Suprapubic skin (tissue), 4 donors: ENCODE results near the gene ASIC2. TPM values are rescaled to one million over a fixed set of nuclear protein-coding genes. Genes with fewer than 3 reads are reported as not detected.
A peak's percentile ranks its signal among the peaks of the same experiment; 100 is the strongest.

Experiments
- DNase-seq, 2 donors: peaks; one replicate each; pipeline ENCODE4 v3.0.0-alpha.2; 2019; ENCODE audit warnings: low spot score in 2 of 2
- H3K27ac ChIP-seq: fragments of 200-600 bp; sonication (generic); one replicate; pipeline ENCODE4 v1.5.1; 2019
- H3K27me3 ChIP-seq: fragments of 200-600 bp; sonication (generic); one replicate; pipeline ENCODE4 v1.5.1; 2019
- H3K36me3 ChIP-seq: fragments of 200-600 bp; sonication (generic); one replicate; pipeline ENCODE4 v1.5.1; 2019
- H3K4me1 ChIP-seq: fragments of 200-600 bp; sonication (generic); one replicate; pipeline ENCODE4 v1.5.1; 2019
- H3K4me3 ChIP-seq: fragments of 200-600 bp; sonication (generic); one replicate; pipeline ENCODE4 v1.5.1; 2019; ENCODE audit warnings: mild to moderate bottlenecking
- H3K9me3 ChIP-seq: fragments of 200-600 bp; sonication (generic); one replicate; pipeline ENCODE4 v1.5.1; 2019
- CTCF ChIP-seq, 2 donors: fragments of 200-600 bp in 1 of 2; fragments of 450-650 bp in 1 of 2; sonication (generic) in 1 of 2; IDR thresholded peaks; one replicate each; pipeline ENCODE4 v1.5.1; 2016 to 2019; ENCODE audit warnings: antibody characterized with exemption in 2 of 2, mild to moderate bottlenecking in 1 of 2, moderate library complexity in 1 of 2
- EP300 ChIP-seq: sonication (generic); formaldehyde crosslinking; IDR thresholded peaks from one replicate; pipeline ENCODE4 v1.6.1; 2017; ENCODE audit warnings: antibody characterized with exemption
- POLR2A ChIP-seq, 2 donors: fragments of 450-650 bp; IDR thresholded peaks; one replicate each; pipeline ENCODE4 v1.6.1; 2017; ENCODE audit warnings: antibody characterized with exemption in 2 of 2, mild to moderate bottlenecking in 2 of 2, moderate library complexity in 2 of 2
- POLR2AphosphoS5 ChIP-seq, 3 donors: sonication (generic); formaldehyde crosslinking; IDR thresholded peaks; one replicate each; pipeline ENCODE4 v1.6.1; 2017; ENCODE audit warnings: antibody characterized with exemption in 3 of 3
- WGBS: methylation state at CpG from one replicate; pipeline ENCODE4 v1.1.5; 2018; 5-methylcytosine and 5-hydroxymethylcytosine counted together
- total RNA-seq, 4 donors: library from RNA; depleted of rRNA; stranded (reverse); fragments of >200 nt; gene quantifications; one replicate each; pipeline ENCODE4 v1.1.0, GENCODE V29; 2016

The ASIC2 gene
- total RNA-seq, 4 donors from 2014 or later = not detected

- Histone ChIP-seq H3K4me3 (no peak overlapping the region), H3K27me3 (peaks cover 32% of the 10 kb centered on the region), H3K36me3 (no peaks in the 10 kb centered on the region), H3K27ac (no peak overlapping the region), H3K9me3 (no peaks in the 10 kb centered on the region), H3K4me1 (no peaks in the 10 kb centered on the region)
- peak in 1 of 2 donors; percentile 13 for DNase-seq
- TF ChIP-seq CTCF (IDR thresholded peaks at IDR 0.05) (no peak), EP300 (no peak), POLR2A (IDR thresholded peaks at IDR 0.05) (no peak), POLR2AphosphoS5 (IDR thresholded peaks at IDR 0.05) (no peak)
- 79% methylated on average over 3 of the region's 3 CpGs for WGBS
Observed at GRCh38 chr17:33079201-33079600, 213.9 kb downstream of the ASIC2 start.

GRCh38 chr17:33076979-33077378 lies 216.1 kb downstream of the ASIC2 start:
- 24% methylated on average over 1 of the region's 1 CpG for WGBS
- no peaks in the 10 kb centered on the region for H3K9me3 ChIP-seq
- H3K27me3 ChIP-seq = peaks cover 26% of the 10 kb centered on the region

GRCh38 chr17:33073416-33073815 lies 219.7 kb downstream of the ASIC2 start:
- WGBS = 91% methylated on average over 7 of the region's 7 CpGs
- Histone ChIP-seq H3K4me1 (no peaks in the 10 kb centered on the region), H3K27me3 (peaks cover 8% of the 10 kb centered on the region), H3K36me3 (no peaks in the 10 kb centered on the region), H3K4me3 (no peak overlapping the region), H3K27ac (no peak overlapping the region), H3K9me3 (no peaks in the 10 kb centered on the region)
- DNase-seq = no peak
- TF ChIP-seq POLR2A (IDR thresholded peaks at IDR 0.05) = no peak
- TF ChIP-seq POLR2AphosphoS5 (IDR thresholded peaks at IDR 0.05) = no peak
- TF ChIP-seq CTCF (IDR thresholded peaks at IDR 0.05) = no peak
- TF ChIP-seq EP300 = no peak

More at GRCh38 chr17:33076979-33077378, 216.1 kb downstream of the ASIC2 start:
- no peak overlapping the region for H3K27ac ChIP-seq
- TF ChIP-seq EP300 (no peak), CTCF (IDR thresholded peaks at IDR 0.05) (no peak), POLR2AphosphoS5 (IDR thresholded peaks at IDR 0.05) (no peak), POLR2A (IDR thresholded peaks at IDR 0.05) (no peak)
- H3K4me1 ChIP-seq = no peaks in the 10 kb centered on the region
- DNase-seq = no peak
- no peak overlapping the region for H3K4me3 ChIP-seq
- H3K36me3 ChIP-seq = no peaks in the 10 kb centered on the region

- H3K4me1 ChIP-seq = no peaks in the 10 kb centered on the region
- H3K27me3 ChIP-seq = peaks cover 7% of the 10 kb centered on the region
- TF ChIP-seq EP300 (no peak), POLR2A (IDR thresholded peaks at IDR 0.05) (no peak), POLR2AphosphoS5 (IDR thresholded peaks at IDR 0.05) (no peak), CTCF (IDR thresholded peaks at IDR 0.05) (no peak)
- no peak for DNase-seq
- WGBS = 81% methylated on average over 12 of the region's 12 CpGs
- H3K9me3 ChIP-seq = no peaks in the 10 kb centered on the region
- no peaks in the 10 kb centered on the region for H3K36me3 ChIP-seq
- no peak overlapping the region for H3K27ac ChIP-seq
- H3K4me3 ChIP-seq = no peak overlapping the region
Observed at GRCh38 chr17:33072421-33073161, 220.5 kb downstream of the ASIC2 start.

GRCh38 chr17:33071656-33072055 lies 221.4 kb downstream of the ASIC2 start:
- no peak for TF ChIP-seq EP300
- no peak for TF ChIP-seq POLR2A (IDR thresholded peaks at IDR 0.05)
- no peak for TF ChIP-seq POLR2AphosphoS5 (IDR thresholded peaks at IDR 0.05)
- TF ChIP-seq CTCF (IDR thresholded peaks at IDR 0.05) = no peak
- Histone ChIP-seq H3K4me1 (no peaks in the 10 kb centered on the region), H3K9me3 (no peaks in the 10 kb centered on the region), H3K27ac (no peak overlapping the region), H3K4me3 (no peak overlapping the region), H3K36me3 (no peaks in the 10 kb centered on the region), H3K27me3 (peaks cover 7% of the 10 kb centered on the region)
- no peak for DNase-seq
